ENCODE measurements around the gene MMP24.
"Not testable (repeated sequence)": the region's sequence is repeated elsewhere in the genome, so short reads cannot be mapped to it uniquely, and the experiment has no call there.

MMP24 gene

GRCh38 chr20:35223941-35224340 is 2.5 kb upstream of the MMP24 start:
- no peak for DNase-seq

- no peak for DNase-seq
Measured at GRCh38 chr20:35224536-35224935, 2.0 kb upstream of the MMP24 start.

- no peak for DNase-seq
Measured at GRCh38 chr20:35225319-35226125, 968 bp upstream of the MMP24 start.

GRCh38 chr20:35226884-35227681 is 593 bp downstream of the MMP24 start:
- peak; percentile 73 for DNase-seq

GRCh38 chr20:35232575-35232974 is 6.1 kb downstream of the MMP24 start:
- no peak for DNase-seq

- no peak for DNase-seq
Measured at GRCh38 chr20:35235881-35236280, 9.4 kb downstream of the MMP24 start.

GRCh38 chr20:35237486-35237885 is 11.0 kb downstream of the MMP24 start:
- no peak for DNase-seq

GRCh38 chr20:35238170-35238569 is 11.7 kb downstream of the MMP24 start:
- DNase-seq: peak; percentile 1

GRCh38 chr20:35238735-35239134 is 12.2 kb downstream of the MMP24 start:
- no peak for DNase-seq

GRCh38 chr20:35240083-35240810 is 13.8 kb downstream of the MMP24 start:
- DNase-seq: no peak

GRCh38 chr20:35240811-35241293 is 14.4 kb downstream of the MMP24 start:
- DNase-seq: no peak

- no peak for DNase-seq
Measured at GRCh38 chr20:35243317-35243716, 16.8 kb downstream of the MMP24 start.

GRCh38 chr20:35243986-35244385 is 17.5 kb downstream of the MMP24 start:
- DNase-seq: no peak

- DNase-seq: no peak
Measured at GRCh38 chr20:35246723-35247122, 20.2 kb downstream of the MMP24 start.

GRCh38 chr20:35248641-35249475 is 22.4 kb downstream of the MMP24 start:
- no peak for DNase-seq

- no peak for DNase-seq
Measured at GRCh38 chr20:35251613-35251940, 25.1 kb downstream of the MMP24 start.

- no peak for DNase-seq
Measured at GRCh38 chr20:35252037-35252461, 25.6 kb downstream of the MMP24 start.

GRCh38 chr20:35252598-35252997 is 26.1 kb downstream of the MMP24 start:
- DNase-seq: not testable (repeated sequence)

GRCh38 chr20:35253010-35253409 is 26.5 kb downstream of the MMP24 start:
- DNase-seq: no peak

- DNase-seq: no peak
Measured at GRCh38 chr20:35254448-35254999, 28.0 kb downstream of the MMP24 start.

GRCh38 chr20:35257175-35257909 is 30.9 kb downstream of the MMP24 start:
- DNase-seq: no peak

Data from activated CD8-positive, alpha-beta memory T cell treated with anti-CD3 and anti-CD28 coated beads, Interleukin-2, amount 50 U/mL, for 48 hours (primary cell).